Fibroblast of lung (primary cell): Measurements from ENCODE around the gene ROMO1. TPM values are rescaled to one million over a fixed set of nuclear protein-coding genes. Genes with fewer than 3 reads are reported as not detected.
"Not testable (repeated sequence)": the region's sequence is repeated elsewhere in the genome, so short reads cannot be mapped to it uniquely, and the experiment has no call there.

ENCODE experiments used
- DNase-seq, 2 donors: peaks; one replicate each; pipeline versions ENCODE4 v3.0.0 to v3.0.0-alpha.2; 2010; ENCODE audit warnings: low read depth in 2 of 2
- H2AFZ ChIP-seq: 2 replicates; pipeline ENCODE4 v1.5.1; 2012; ENCODE audit warnings: low read length, control low read depth, inconsistent platforms
- H3K27ac ChIP-seq: 2 replicates; pipeline ENCODE4 v1.5.1; 2011; ENCODE audit warnings: low read length, control low read depth; ENCODE audit not compliant: insufficient read depth
- H3K27me3 ChIP-seq: 2 replicates; pipeline ENCODE4 v1.5.1; 2011; ENCODE audit warnings: mild to moderate bottlenecking, low read length; ENCODE audit not compliant: control insufficient read depth, insufficient read depth
- H3K36me3 ChIP-seq: 2 replicates; pipeline ENCODE4 v1.5.1; 2011; ENCODE audit warnings: low read length; ENCODE audit not compliant: control insufficient read depth, insufficient read depth
- H3K4me1 ChIP-seq: 2 replicates; pipeline ENCODE4 v1.5.1; 2011; ENCODE audit warnings: low read length; ENCODE audit not compliant: control insufficient read depth, insufficient read depth; ENCODE audit errors: extremely low read depth
- H3K4me2 ChIP-seq: 2 replicates; pipeline ENCODE4 v1.5.1; 2011; ENCODE audit warnings: low read length, control low read depth; ENCODE audit not compliant: insufficient read depth; ENCODE audit errors: extremely low read depth
- H3K4me3 ChIP-seq, 4 experiments: fragments of 200-600 bp in 1 of 4; sonication (generic) in 1 of 4; replicated peaks in 1 of 4; 2 replicates each; pipeline ENCODE4 v1.5.1; 2011 to 2016; ENCODE audit warnings: low read length in 4 of 4, low read depth in 3 of 4, mild to moderate bottlenecking in 3 of 4, control low read depth in 2 of 4, inconsistent platforms in 1 of 4, mixed read lengths in 1 of 4; ENCODE audit not compliant: insufficient read depth in 1 of 4; ENCODE audit errors: control extremely low read depth in 1 of 4
- H3K79me2 ChIP-seq: 2 replicates; pipeline ENCODE4 v1.5.1; 2012; ENCODE audit warnings: mild to moderate bottlenecking, low read length, inconsistent platforms; ENCODE audit not compliant: control insufficient read depth, insufficient read depth
- H3K9ac ChIP-seq: 2 replicates; pipeline ENCODE4 v1.5.1; 2011; ENCODE audit warnings: mild to moderate bottlenecking, low read length, control low read depth; ENCODE audit not compliant: insufficient read depth
- H3K9me3 ChIP-seq: 2 replicates; pipeline ENCODE4 v1.5.1; 2012; ENCODE audit warnings: low read depth, low read length; ENCODE audit not compliant: control insufficient read depth, insufficient read depth
- H4K20me1 ChIP-seq: 2 replicates; pipeline ENCODE4 v1.5.1; 2011; ENCODE audit warnings: low read length; ENCODE audit not compliant: control insufficient read depth, insufficient read depth; ENCODE audit errors: extremely low read depth
- EZH2 ChIP-seq: IDR thresholded peaks from 2 replicates; pipeline ENCODE4 v1.5.1; 2012; ENCODE audit warnings: low read length, control low read depth, mild to moderate bottlenecking; ENCODE audit errors: missing control alignments
- polyA plus RNA-seq, 2 donors: library from polyadenylated mRNA; depleted of rRNA in 1 of 2; stranded (reverse) in 1 of 2; unstranded in 1 of 2; fragments of >200 nt; gene quantifications; 2 replicates each; pipeline ENCODE4 v1.2.1, GENCODE V29; 2011 to 2012; ENCODE audit warnings: missing spikeins in 1 of 2
- total RNA-seq: library from RNA; depleted of rRNA; stranded (reverse); fragments of >200 nt; gene quantifications from 2 replicates; pipeline ENCODE4 v1.2.1, GENCODE V29; 2014
- TF ChIP-seq, protein P1 (sequence below), 2 donors: IDR thresholded peaks in 1 of 2; conservative IDR thresholded peaks in 1 of 2; 1 replicate in 1 of 2; 2 replicates in 1 of 2; pipeline ENCODE4 v1.5.1; 2011 to 2012; ENCODE audit warnings: low read length in 2 of 2, control low read depth in 1 of 2, inconsistent platforms in 1 of 2, low read depth in 1 of 2, mild to moderate bottlenecking in 1 of 2

The ROMO1 gene
- total and polyA plus RNA-seq, 2 donors (not counting 1 experiment from before 2014, with no cell fraction given), result 205 to 239 TPM

DNA sequence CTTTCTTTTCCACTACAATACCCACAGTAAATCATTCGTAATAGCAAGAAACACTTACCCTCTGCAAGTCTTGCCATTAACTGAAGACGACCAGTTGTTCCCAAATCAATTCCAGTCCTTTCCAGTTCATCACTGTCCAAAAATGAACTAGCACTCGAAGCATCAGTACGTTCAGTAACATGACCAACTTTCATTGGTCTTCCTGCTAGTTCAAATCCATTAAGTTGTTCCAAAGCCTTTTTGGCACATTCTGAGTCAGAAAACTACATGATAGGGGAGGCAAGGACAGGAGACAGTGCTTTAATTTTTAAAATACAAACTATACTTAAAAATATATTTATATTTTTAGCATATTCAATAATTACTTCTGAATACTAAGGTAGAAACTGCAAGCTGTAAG lies 14.9 kb downstream of the ROMO1 start:
- Histone ChIP-seq H3K9ac (no peak overlapping the region), H3K4me3 (no peak overlapping the region), H4K20me1 (peaks cover 5% of the 10 kb centered on the region), H2AFZ (no peak overlapping the region), H3K27me3 (no peaks in the 10 kb centered on the region), H3K4me1 (no peaks in the 10 kb centered on the region), H3K36me3 (peaks cover 26% of the 10 kb centered on the region), H3K9me3 (no peaks in the 10 kb centered on the region), H3K27ac (no peak overlapping the region), H3K4me2 (no peak overlapping the region), H3K79me2 (peaks cover 80% of the 10 kb centered on the region)
- no peak for TF ChIP-seq EZH2
- TF ChIP-seq, protein P1, sequence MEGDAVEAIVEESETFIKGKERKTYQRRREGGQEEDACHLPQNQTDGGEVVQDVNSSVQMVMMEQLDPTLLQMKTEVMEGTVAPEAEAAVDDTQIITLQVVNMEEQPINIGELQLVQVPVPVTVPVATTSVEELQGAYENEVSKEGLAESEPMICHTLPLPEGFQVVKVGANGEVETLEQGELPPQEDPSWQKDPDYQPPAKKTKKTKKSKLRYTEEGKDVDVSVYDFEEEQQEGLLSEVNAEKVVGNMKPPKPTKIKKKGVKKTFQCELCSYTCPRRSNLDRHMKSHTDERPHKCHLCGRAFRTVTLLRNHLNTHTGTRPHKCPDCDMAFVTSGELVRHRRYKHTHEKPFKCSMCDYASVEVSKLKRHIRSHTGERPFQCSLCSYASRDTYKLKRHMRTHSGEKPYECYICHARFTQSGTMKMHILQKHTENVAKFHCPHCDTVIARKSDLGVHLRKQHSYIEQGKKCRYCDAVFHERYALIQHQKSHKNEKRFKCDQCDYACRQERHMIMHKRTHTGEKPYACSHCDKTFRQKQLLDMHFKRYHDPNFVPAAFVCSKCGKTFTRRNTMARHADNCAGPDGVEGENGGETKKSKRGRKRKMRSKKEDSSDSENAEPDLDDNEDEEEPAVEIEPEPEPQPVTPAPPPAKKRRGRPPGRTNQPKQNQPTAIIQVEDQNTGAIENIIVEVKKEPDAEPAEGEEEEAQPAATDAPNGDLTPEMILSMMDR (conservative IDR thresholded peaks at IDR 0.05 in 1 of 2, IDR thresholded peaks at IDR 0.05 in 1 of 2; ENCODE audit: low read depth in 1 of 2, low read length in 2 of 2), result no peak
- no peak for DNase-seq

DNA sequence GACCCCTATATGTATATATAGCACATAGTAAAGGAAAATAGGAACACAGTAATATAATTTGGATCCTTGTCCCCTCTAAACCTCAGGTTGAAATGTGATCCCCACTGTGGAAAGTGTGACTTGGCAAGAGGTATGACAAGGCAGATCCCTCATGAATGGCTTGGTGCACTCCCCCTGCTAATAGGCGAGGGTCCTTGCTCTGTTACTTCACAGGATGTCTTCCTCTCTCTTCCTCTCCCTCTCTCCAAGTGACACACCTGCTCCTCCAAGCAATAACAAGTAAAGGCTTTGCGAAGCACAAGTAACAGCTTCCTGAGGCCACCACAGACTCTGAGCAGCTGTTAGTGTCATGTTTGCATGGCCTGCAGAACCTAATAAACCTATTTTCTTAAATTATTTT lies 16.4 kb downstream of the ROMO1 start:
- Histone ChIP-seq H2AFZ (no peak overlapping the region), H3K9me3 (no peaks in the 10 kb centered on the region), H3K27me3 (no peaks in the 10 kb centered on the region), H3K4me2 (no peak overlapping the region), H3K27ac (no peak overlapping the region), H3K79me2 (peaks cover 80% of the 10 kb centered on the region), H3K4me1 (peaks cover 2% of the 10 kb centered on the region), H4K20me1 (peaks cover 5% of the 10 kb centered on the region), H3K9ac (no peak overlapping the region), H3K36me3 (peaks cover 27% of the 10 kb centered on the region), H3K4me3 (no peak overlapping the region)
- DNase-seq, result no peak
- TF ChIP-seq, protein P1 (conservative IDR thresholded peaks at IDR 0.05 in 1 of 2, IDR thresholded peaks at IDR 0.05 in 1 of 2; ENCODE audit: low read depth in 1 of 2, low read length in 2 of 2), result no peak
- TF ChIP-seq EZH2, result no peak

DNA sequence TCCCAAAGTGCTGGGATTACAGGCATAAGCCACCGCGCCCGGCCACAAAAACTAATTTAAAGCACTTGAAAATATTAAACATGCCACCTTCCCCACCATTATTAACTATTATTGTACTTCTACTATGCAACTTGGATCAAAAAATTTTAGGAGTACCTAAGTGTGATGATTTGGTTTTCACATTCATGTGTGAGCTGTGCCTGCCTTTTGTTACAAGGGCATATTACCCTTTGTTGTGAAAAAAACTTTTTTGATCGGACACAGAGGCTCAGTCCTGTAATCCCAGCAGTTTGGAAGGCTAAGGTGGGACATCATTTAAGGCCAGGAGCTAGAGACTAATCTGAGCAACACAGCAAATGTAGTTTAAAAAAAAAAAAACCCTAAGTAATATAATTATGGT lies 17.1 kb downstream of the ROMO1 start:
- no peak overlapping the region for H2AFZ ChIP-seq
- DNase-seq, result no peak
- no peak overlapping the region for H3K27ac ChIP-seq
- TF ChIP-seq EZH2, result no peak
- TF ChIP-seq, protein P1 (conservative IDR thresholded peaks at IDR 0.05 in 1 of 2, IDR thresholded peaks at IDR 0.05 in 1 of 2; ENCODE audit: low read depth in 1 of 2, low read length in 2 of 2), result no peak
- H3K4me1 ChIP-seq, result peaks cover 2% of the 10 kb centered on the region
- peaks cover 29% of the 10 kb centered on the region for H3K36me3 ChIP-seq
- H4K20me1 ChIP-seq, result peaks cover 5% of the 10 kb centered on the region
- peaks cover 80% of the 10 kb centered on the region for H3K79me2 ChIP-seq
- H3K9ac ChIP-seq, result no peak overlapping the region
- no peak overlapping the region for H3K4me3 ChIP-seq
- no peaks in the 10 kb centered on the region for H3K9me3 ChIP-seq
- no peaks in the 10 kb centered on the region for H3K27me3 ChIP-seq
- no peak overlapping the region for H3K4me2 ChIP-seq

DNA sequence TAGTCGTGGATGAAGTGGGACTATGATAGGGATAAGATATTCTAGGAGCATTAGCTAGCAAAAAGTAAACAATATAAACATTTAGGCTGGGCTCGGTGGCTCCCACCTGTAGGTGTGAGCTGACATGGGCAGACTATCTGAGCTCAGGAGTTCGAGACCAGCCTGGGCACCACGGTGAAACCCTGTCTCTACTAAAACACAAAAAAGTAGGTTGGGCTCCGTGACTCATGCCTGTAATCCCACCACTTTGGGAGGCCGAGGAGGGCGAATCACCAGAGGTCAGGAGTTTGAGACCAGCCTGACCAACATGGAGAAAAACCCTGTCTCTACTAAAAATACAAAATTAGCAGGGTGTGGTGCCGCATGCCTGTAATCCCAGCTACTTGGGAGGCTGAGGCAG lies 19.1 kb downstream of the ROMO1 start:
- not testable (repeated sequence) for H3K9me3 ChIP-seq, H2AFZ ChIP-seq, H3K4me1 ChIP-seq, DNase-seq, H4K20me1 ChIP-seq, H3K4me2 ChIP-seq, H3K27me3 ChIP-seq, H3K4me3 ChIP-seq, H3K27ac ChIP-seq, H3K9ac ChIP-seq
- Histone ChIP-seq H3K36me3 (peaks cover 37% of the 10 kb centered on the region), H3K79me2 (peaks cover 81% of the 10 kb centered on the region)
